Aorta (tissue), 5 donors: ENCODE results near the gene AXL. TPM values are rescaled to one million over a fixed set of nuclear protein-coding genes. Genes with fewer than 3 reads are reported as not detected.

Experiments used
- ATAC-seq: fragments of 200-7000 bp; cut with Tn5 transposase; one replicate; pipeline ENCODE4 v1.9.1; 2022; ENCODE audit warnings: moderate library complexity; ENCODE audit not compliant: low FRiP score
- DNase-seq, 2 donors: peaks; one replicate each; pipeline ENCODE4 v3.0.0-alpha.2; 2020
- H3K27ac ChIP-seq, 2 donors: one replicate each; pipeline ENCODE4 v1.5.1; 2013; ENCODE audit warnings: low read length in 2 of 2, mild to moderate bottlenecking in 2 of 2, moderate library complexity in 2 of 2, control low read depth in 1 of 2, inconsistent platforms in 1 of 2, low read depth in 1 of 2
- H3K27me3 ChIP-seq, 2 donors: one replicate each; pipeline ENCODE4 v1.6.1; 2013; ENCODE audit warnings: control low read depth in 1 of 2, low read length in 1 of 2, mild to moderate bottlenecking in 1 of 2, moderate library complexity in 1 of 2; ENCODE audit not compliant: insufficient read depth in 2 of 2, control insufficient read depth in 1 of 2
- H3K36me3 ChIP-seq, 2 donors: one replicate each; pipeline ENCODE4 v1.6.1; 2013; ENCODE audit warnings: control low read depth in 1 of 2, low read length in 1 of 2, mild to moderate bottlenecking in 1 of 2; ENCODE audit not compliant: insufficient read depth in 2 of 2, control insufficient read depth in 1 of 2
- H3K4me1 ChIP-seq, 2 donors: one replicate each; pipeline ENCODE4 v1.6.1; 2013; ENCODE audit warnings: low read length in 2 of 2, control low read depth in 1 of 2, mild to moderate bottlenecking in 1 of 2, moderate library complexity in 1 of 2; ENCODE audit not compliant: insufficient read depth in 2 of 2, control insufficient read depth in 1 of 2
- H3K4me3 ChIP-seq, 2 donors: one replicate each; pipeline ENCODE4 v1.5.1; 2013; ENCODE audit warnings: low read length in 2 of 2, control low read depth in 1 of 2, mild to moderate bottlenecking in 1 of 2
- H3K9me3 ChIP-seq: one replicate; pipeline ENCODE4 v1.6.1; 2013; ENCODE audit warnings: mild to moderate bottlenecking, low read length; ENCODE audit not compliant: control insufficient read depth
- WGBS, 2 donors: extraction: QIAGEN DNeasy Blood & Tissue Kit; methylation state at CpG; one replicate each; pipeline ENCODE4 v1.1.7; 2013; 5-methylcytosine and 5-hydroxymethylcytosine counted together
- intact Hi-C, 2 donors: fragments of 100-400 bp; cut with DNase I; formaldehyde crosslinking; loops; one replicate each; pipeline versions ENCODE4 v1.14.2 to v1.15.0; 2022
- polyA plus RNA-seq, 2 donors: library from polyadenylated mRNA; stranded (reverse); fragments of 200-250 nt; gene quantifications; one replicate each; pipeline ENCODE4 v1.2.3, GENCODE V29; 2013
- total RNA-seq, 2 donors: library from RNA; stranded (reverse); fragmentation: NEBNext Ultra II Directional; extraction: Animal tissue kit (Norgen Biotek cat#: 25700); gene quantifications; one replicate each; pipeline ENCODE4 v1.2.1, GENCODE V29; 2021
- donor health status: healthy with polysubstance abuse.
- donor health status: Bipolar disorder and iron deficiency.
- donor health status: DM: no; HTN: no; CAD: no.
- donor health status: DM: no; HTN: no; CAD: no.
- donor health status: DM: yes; HTN: yes; CAD: no.

Gene AXL
- total and polyA plus RNA-seq, 4 donors = 14.8 to 106 (median 75.1) TPM

GRCh38 chr19:41221514-41222205 is 2.6 kb downstream of the AXL start:
- Histone ChIP-seq H3K36me3 (no peaks in the 10 kb centered on the region), H3K4me1 (no peaks in the 10 kb centered on the region), H3K9me3 (no peaks in the 10 kb centered on the region), H3K27me3 (no peaks in the 10 kb centered on the region), H3K27ac (no peak overlapping the region), H3K4me3 (no peak overlapping the region)
- DNase-seq (no peak), ATAC-seq (no peak)
- intact Hi-C loops = no loop called here
- WGBS, 2 donors = 93% methylated on average over 20 of the region's 20 CpGs

GRCh38 chr19:41222240-41222639 is 3.2 kb downstream of the AXL start:
- Histone ChIP-seq H3K4me1 (no peaks in the 10 kb centered on the region), H3K27me3 (no peaks in the 10 kb centered on the region), H3K36me3 (no peaks in the 10 kb centered on the region), H3K4me3 (no peak overlapping the region), H3K27ac (no peak overlapping the region), H3K9me3 (no peaks in the 10 kb centered on the region)
- ATAC-seq (no peak), DNase-seq (no peak)
- WGBS, 2 donors = 87 to 88% methylated on average over 10 of the region's 10 CpGs
- intact Hi-C loops = no loop called here

GRCh38 chr19:41223431-41224234 is 4.6 kb downstream of the AXL start:
- DNase-seq = peak; percentile 72 to 91
- intact Hi-C loops = no loop called here
- Histone ChIP-seq H3K9me3 (no peaks in the 10 kb centered on the region), H3K27me3 (no peaks in the 10 kb centered on the region), H3K4me3 (no peak overlapping the region), H3K4me1 (no peaks in the 10 kb centered on the region), H3K36me3 (no peaks in the 10 kb centered on the region), H3K27ac (peak overlapping the region in 1 of 2 donors; percentile 90)
- WGBS, 2 donors = 26 to 29% methylated on average over 8 of the region's 8 CpGs
- no peak for ATAC-seq

- H3K9me3 ChIP-seq = no peaks in the 10 kb centered on the region
- H3K36me3 ChIP-seq = no peaks in the 10 kb centered on the region
- H3K27me3 ChIP-seq = no peaks in the 10 kb centered on the region
- no peak overlapping the region for H3K4me3 ChIP-seq
- intact Hi-C loops = loop anchor here in 1 of 2 donors (5.0 kb wide), 1 partner anchor 38 kb away; the partner anchor contains the start of gene HNRNPUL1
- no peak for ATAC-seq
- H3K27ac ChIP-seq = no peak overlapping the region
- no peak for DNase-seq
- no peaks in the 10 kb centered on the region for H3K4me1 ChIP-seq
- 94 to 96% methylated on average over 7 of the region's 7 CpGs for WGBS, 2 donors
Measured at GRCh38 chr19:41224632-41225031, 5.6 kb downstream of the AXL start.

GRCh38 chr19:41225238-41226052 is 6.4 kb downstream of the AXL start:
- H3K4me3 ChIP-seq = no peak overlapping the region
- DNase-seq (peak; percentile 84 to 90), ATAC-seq (peak; percentile 75)
- 45 to 46% methylated on average over 29 of the region's 29 CpGs for WGBS, 2 donors
- H3K9me3 ChIP-seq = no peaks in the 10 kb centered on the region
- intact Hi-C loops = loop anchor here (1.0 to 5.0 kb wide), 2 partner anchors 37 kb away; partner anchors contain the start of gene HNRNPUL1 (in 1 of the 2)
- H3K27me3 ChIP-seq = no peaks in the 10 kb centered on the region
- no peaks in the 10 kb centered on the region for H3K4me1 ChIP-seq
- H3K36me3 ChIP-seq = no peaks in the 10 kb centered on the region
- peak overlapping the region; percentile 19 to 83 for H3K27ac ChIP-seq

GRCh38 chr19:41226053-41226873 is 7.2 kb downstream of the AXL start:
- DNase-seq = peak; percentile 83 to 94
- H3K4me1 ChIP-seq = no peaks in the 10 kb centered on the region

GRCh38 chr19:41226874-41227390 is 7.9 kb downstream of the AXL start:
- no peak for ATAC-seq

More at GRCh38 chr19:41226053-41226873, 7.2 kb downstream of the AXL start:
- Histone ChIP-seq H3K9me3 (no peaks in the 10 kb centered on the region), H3K27me3 (no peaks in the 10 kb centered on the region), H3K4me3 (no peak overlapping the region), H3K36me3 (no peaks in the 10 kb centered on the region), H3K27ac (peak overlapping the region; percentile 19 to 83)
- WGBS, 2 donors = 1% methylated on average over 52 to 67 of the region's 67 CpGs
- ATAC-seq = peak; percentile 74
- intact Hi-C loops = loop anchor here (1.0 to 5.0 kb wide), 2 partner anchors 36 kb away; partner anchors contain the start of gene HNRNPUL1 (in 1 of the 2)

More at GRCh38 chr19:41226874-41227390, 7.9 kb downstream of the AXL start:
- H3K4me1 ChIP-seq = no peaks in the 10 kb centered on the region
- 59 to 61% methylated on average over 9 of the region's 9 CpGs for WGBS, 2 donors
- no peak overlapping the region for H3K4me3 ChIP-seq
- H3K27ac ChIP-seq = peak overlapping the region in 1 of 2 donors; percentile 83
- H3K9me3 ChIP-seq = no peaks in the 10 kb centered on the region
- no peaks in the 10 kb centered on the region for H3K36me3 ChIP-seq
- no peak for DNase-seq
- intact Hi-C loops = loop anchor here (1.0 to 5.0 kb wide), 2 partner anchors 35 kb away; partner anchors contain the start of gene HNRNPUL1 (in 1 of the 2)
- H3K27me3 ChIP-seq = no peaks in the 10 kb centered on the region
